Measurements from ENCODE around the gene LIMCH1.
"Not testable (repeated sequence)": the region's sequence is repeated elsewhere in the genome, so short reads cannot be mapped to it uniquely, and the experiment has no call there.

Gene LIMCH1

DNA sequence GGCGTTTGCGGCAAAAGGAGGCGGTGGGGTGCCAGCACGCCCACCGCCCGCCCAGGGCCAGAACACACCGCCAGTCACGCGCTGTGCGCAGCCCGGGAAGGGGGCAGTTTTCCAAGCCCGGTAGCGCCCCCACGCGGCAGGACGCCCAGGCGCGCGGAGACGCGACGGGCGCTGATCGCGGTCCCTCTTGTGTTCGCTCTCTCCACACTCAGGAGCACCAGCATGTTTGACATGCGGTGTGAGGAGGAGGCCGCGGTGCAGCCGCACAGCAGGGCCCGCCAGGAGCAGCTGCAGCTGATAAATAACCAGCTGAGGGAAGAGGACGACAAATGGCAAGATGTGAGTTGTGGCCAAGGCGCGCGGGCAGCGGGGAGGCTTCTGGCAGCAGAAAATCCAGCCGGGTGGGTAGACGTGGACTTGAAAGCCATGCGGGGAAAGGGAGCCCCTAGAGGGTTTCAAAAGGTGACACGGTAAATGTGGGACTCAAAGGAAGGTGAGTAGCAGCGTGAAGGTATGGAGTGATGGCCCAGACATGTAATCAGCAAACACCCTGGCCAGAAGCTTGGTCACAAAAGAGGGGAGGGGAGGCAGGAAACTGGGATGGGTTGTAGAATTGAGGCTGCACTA is 106.4 kb downstream of the LIMCH1 start:
- TF ChIP-seq, protein P1, sequence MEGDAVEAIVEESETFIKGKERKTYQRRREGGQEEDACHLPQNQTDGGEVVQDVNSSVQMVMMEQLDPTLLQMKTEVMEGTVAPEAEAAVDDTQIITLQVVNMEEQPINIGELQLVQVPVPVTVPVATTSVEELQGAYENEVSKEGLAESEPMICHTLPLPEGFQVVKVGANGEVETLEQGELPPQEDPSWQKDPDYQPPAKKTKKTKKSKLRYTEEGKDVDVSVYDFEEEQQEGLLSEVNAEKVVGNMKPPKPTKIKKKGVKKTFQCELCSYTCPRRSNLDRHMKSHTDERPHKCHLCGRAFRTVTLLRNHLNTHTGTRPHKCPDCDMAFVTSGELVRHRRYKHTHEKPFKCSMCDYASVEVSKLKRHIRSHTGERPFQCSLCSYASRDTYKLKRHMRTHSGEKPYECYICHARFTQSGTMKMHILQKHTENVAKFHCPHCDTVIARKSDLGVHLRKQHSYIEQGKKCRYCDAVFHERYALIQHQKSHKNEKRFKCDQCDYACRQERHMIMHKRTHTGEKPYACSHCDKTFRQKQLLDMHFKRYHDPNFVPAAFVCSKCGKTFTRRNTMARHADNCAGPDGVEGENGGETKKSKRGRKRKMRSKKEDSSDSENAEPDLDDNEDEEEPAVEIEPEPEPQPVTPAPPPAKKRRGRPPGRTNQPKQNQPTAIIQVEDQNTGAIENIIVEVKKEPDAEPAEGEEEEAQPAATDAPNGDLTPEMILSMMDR (IDR thresholded peaks at IDR 0.05), result peak; percentile 81
- Histone ChIP-seq H3K4me3 (peak overlapping the region; percentile 57), H3K27ac (peak overlapping the region in 1 of 2 donors; percentile 6)
- DNase-seq (ENCODE audit: low spot score), result peak; percentile 80

DNA sequence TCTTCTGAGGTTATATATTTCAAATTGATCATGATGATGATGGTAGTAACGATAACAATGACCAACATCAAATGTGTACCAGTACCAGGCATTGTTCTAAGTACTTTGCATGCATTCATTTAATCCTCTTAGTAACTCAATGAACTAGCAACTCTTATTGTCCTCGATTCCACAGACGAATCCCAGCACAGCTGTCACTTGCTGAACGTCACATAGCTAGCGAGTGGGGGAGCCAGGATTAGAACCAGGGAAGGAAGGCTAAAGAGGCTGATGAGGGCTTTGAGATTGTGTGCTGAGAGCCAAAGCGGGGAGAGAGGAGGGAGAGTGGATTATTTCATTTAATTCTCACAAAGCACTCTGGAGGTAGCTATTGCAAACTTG is 106.9 kb downstream of the LIMCH1 start:
- Histone ChIP-seq H3K27ac (no peak overlapping the region), H3K4me3 (no peak overlapping the region)
- DNase-seq (ENCODE audit: low spot score), result no peak
- TF ChIP-seq, protein P1 (IDR thresholded peaks at IDR 0.05), result no peak

DNA sequence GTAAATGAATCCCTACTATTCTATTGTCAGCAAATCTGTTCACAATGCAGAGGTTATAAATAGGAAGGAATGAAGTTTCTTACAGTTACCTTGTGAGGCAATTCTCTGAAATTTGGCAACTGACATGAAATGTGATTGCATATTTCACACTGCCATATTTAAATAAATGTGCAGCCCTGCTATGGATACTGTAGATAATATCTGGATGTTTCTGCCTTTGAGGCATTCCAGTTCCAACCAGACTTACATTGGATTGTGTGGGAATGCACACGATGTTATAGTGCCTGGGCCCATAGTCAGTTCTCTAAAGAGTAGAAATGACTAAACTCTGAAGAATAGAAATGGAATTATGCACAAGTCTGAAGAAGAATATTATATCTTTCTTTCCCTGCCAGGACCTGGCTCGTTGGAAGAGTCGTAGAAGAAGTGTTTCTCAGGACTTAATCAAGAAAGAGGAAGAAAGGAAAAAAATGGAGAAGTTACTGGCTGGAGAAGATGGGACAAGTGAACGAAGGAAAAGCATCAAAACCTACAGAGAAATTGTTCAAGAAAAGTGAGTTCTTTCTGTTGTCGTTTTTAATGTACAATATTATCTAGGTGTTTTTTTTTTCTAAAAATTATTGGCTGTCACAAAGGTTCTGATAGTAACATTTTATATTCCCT is 107.9 kb downstream of the LIMCH1 start:
- TF ChIP-seq, protein P1 (IDR thresholded peaks at IDR 0.05), result no peak
- H3K27ac ChIP-seq, result no peak overlapping the region
- no peak for DNase-seq (ENCODE audit: low spot score)
- H3K4me3 ChIP-seq, result no peak overlapping the region

DNA sequence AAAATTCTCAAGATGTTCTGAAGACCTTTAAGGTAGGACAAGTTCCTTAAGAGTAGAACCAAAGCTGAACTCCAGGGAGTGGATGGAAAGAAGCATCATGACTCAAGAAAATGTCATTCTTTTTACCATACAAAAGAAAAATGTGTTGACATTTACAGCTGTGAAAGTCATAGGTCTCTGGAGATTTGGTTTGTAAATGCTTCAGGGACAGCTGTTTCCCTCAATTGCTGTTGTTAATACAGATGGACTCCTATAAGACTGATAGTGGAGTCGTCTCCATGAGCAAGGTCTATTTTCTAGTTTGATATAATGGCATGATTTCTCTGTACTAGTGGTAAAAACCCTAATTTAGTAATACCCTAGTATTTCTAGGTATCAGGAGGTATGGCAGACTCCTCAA is 108.9 kb downstream of the LIMCH1 start:
- no peak overlapping the region for H3K4me3 ChIP-seq
- no peak overlapping the region for H3K27ac ChIP-seq
- TF ChIP-seq, protein P1 (IDR thresholded peaks at IDR 0.05), result no peak
- no peak for DNase-seq (ENCODE audit: low spot score)

DNA sequence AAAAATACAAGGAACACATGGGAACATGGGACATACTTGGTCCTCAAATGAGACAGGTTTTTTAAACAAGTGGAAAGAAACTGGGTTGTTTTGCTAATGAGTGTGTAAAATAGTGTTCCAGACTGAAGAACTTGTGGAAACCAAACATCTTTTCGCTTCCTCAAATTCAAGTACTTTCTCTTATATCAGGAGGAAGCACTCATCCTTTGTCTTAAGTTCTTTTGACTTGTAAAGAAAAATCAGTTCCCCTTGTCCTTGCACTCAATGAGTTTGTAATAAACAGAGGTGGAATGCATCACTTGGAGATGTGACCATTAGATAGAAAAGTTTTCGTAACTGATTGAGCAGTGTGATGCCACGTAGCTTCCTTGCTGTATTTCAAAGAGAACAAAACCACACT is 109.4 kb downstream of the LIMCH1 start:
- no peak overlapping the region for H3K4me3 ChIP-seq
- H3K27ac ChIP-seq, result no peak overlapping the region
- TF ChIP-seq, protein P1 (IDR thresholded peaks at IDR 0.05), result no peak
- no peak for DNase-seq (ENCODE audit: low spot score)

DNA sequence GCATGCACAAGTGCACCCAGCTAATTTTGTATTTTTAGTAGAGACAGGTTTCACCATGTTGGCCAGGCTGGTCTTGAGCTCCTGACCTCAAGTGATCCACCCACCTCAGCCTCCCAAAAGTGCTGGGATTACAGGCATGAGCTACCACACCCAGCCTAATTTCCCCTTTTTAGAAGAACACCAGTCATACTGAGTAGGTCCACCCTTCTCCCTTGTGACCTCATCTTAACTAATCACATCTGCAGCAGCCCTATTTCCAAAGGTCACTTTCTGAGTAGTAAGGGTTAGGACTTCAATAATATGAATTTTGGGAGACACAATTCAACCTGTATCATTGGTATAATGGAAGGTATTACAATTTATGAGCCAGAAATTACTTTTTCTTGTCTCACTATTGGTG is 113.2 kb downstream of the LIMCH1 start:
- H3K27ac ChIP-seq; H3K4me3 ChIP-seq; DNase-seq (ENCODE audit: low spot score): not testable (repeated sequence)

DNA sequence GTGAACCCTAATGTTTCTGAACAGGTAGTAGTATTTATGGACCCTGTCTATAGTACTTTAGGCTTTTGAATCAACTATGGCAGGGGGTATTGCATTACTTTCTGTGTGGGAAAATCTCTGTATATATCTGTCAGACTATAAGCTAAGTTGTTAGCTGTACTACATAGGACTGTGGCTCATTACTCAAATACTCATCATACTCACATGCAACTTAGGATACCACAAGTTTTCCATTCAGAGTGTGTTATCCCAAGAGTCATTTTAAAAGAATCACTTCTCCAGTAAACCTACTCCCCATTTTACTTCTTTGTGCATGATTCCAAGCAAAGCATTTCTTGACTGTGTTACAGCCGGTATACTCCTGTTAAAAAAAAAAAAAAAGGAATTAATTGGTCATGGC is 115.0 kb downstream of the LIMCH1 start:
- Histone ChIP-seq H3K27ac (no peak overlapping the region), H3K4me3 (no peak overlapping the region)
- TF ChIP-seq, protein P1 (IDR thresholded peaks at IDR 0.05), result no peak
- DNase-seq (ENCODE audit: low spot score), result no peak
